Kasumi-1 (cell line): ENCODE data around the gene GRIN2A.

ENCODE experiments used
- DNase-seq, 2 experiments: peaks; one replicate each; lab custom pipeline; 2025; lab: John Stamatoyannopoulos, UW

Gene GRIN2A

DNA sequence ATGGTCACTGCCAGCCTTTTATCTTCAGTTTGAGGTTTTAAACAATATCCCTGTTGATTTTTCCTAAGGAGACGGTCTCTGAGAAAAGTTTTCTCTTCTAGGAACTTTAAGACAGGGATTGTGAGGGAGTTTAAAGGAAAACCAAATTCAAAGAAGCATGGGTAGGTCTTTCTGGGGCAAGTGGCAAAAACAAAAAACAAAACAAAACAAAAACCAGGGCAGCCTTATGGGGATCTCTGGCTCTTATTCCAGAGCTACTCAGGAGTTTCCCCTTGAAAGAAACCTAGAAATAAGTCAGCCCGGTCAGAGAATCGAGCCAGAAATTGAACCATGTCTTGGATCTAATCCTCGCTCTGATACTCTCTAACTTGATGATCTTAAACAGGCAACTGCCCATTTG lies 424.5 kb downstream of the GRIN2A start:
- no peak for DNase-seq

DNA sequence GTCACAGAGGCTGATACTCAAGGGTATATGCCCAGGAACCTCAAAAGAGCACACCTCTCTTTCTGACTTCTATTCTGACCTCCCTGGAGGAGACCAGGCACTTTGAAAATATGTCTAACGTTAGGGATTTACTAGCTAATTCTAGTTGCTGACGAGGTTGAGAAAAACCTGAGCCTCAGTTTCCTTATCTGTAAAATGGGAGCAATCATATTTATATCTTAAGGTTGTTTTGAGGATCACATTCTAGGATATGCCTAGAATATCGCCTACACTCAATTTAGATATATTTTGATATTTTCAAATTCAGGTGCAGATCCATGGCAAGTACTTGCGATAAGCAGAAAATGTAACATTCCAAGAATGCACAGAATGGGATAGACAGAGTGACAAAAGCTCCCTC lies 425.8 kb downstream of the GRIN2A start:
- no peak for DNase-seq

DNA sequence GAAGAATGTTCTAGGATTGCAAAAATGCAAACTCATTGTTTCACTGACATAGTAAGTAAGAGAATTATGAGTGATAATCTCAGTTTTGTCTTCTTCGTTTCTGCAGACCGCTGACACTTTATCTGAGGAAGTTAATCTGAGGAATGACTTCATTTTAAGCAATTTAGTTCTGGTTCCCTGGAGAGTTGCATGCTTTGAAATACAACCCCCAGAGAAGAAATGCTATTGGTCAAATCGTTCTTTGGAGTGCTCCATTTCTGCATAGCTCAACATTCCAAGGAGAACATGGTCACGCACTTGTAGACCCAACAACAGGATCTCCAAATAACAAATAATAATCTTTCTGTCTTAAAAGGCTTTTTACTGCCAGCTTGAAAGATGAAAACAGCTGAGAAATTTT lies 427.1 kb downstream of the GRIN2A start:
- no peak for DNase-seq

DNA sequence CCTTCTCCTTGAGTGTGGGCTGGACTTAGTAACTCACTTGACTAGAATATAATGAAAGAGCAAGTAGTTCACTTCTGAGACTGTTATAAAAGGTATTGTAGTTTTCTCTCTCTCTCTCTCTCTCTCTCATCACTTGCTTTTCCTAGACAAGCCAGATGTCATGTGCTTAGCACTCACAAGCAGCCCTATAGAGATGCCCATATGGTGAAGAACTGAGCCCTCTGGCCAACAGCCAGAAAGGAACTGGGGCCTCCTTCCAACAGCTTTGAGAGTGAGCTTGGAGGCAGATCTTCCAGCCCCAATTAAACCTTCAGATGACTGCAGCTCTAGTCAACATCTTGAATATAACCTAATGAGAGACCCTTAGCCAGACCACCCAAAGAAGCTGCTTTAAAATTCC lies 440.5 kb downstream of the GRIN2A start:
- DNase-seq = no peak

DNA sequence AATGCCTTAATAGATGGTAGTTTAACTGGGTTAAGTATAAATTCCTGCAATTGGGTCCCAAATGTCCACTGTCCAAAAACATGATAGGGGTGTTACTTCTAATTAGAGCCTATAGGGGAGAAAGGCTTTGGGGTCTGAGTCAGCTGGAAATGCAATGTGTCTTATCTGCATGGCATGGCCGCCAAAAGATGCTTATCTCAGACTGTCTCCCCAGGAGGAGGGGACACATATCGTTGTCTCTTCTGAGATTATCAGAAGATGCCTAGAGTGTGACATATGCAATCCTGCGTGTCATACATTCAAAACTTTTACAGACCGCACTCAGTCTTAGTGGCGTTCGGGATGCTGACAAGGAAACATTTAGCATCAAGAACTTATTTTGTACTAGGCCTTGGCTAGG lies 442.9 kb downstream of the GRIN2A start:
- DNase-seq = no peak

DNA sequence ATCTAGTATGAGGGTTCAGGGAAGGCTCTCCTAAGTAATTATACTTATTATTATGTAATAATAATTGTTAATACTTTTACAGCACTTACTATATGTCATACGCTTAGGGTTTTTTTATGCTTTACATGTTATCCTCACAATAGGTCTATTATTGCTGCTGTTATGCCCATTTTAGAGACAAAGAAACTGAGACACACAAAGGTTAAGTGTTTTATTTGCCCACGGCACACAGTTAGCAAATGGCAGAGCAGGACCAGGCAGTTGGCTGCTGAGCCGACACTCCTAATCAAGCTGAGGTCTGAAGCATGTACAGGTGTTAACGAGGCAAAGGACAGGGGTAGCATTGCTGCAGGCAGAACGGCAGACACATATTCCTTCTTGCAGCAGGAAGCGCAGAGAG lies 443.5 kb downstream of the GRIN2A start:
- no peak for DNase-seq

DNA sequence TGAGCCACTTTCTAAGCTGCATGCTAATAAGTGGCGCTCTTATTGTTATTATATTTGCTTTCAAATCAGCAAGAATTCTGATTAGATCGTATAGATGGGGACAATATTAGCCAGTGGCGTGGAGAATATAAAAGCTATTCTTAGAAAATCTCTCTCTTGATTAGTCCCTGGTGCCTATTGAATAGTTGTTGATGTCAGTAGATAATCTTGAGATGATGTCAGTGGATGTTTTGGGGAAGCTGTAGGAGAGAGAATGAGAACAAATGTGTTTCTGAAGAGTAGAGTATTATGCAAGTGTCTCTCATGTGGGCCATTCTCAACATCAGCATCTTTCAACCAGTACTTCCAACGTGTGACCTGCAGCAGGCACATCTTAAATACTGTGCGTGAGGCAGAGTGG lies 445.7 kb downstream of the GRIN2A start:
- no peak for DNase-seq

DNA sequence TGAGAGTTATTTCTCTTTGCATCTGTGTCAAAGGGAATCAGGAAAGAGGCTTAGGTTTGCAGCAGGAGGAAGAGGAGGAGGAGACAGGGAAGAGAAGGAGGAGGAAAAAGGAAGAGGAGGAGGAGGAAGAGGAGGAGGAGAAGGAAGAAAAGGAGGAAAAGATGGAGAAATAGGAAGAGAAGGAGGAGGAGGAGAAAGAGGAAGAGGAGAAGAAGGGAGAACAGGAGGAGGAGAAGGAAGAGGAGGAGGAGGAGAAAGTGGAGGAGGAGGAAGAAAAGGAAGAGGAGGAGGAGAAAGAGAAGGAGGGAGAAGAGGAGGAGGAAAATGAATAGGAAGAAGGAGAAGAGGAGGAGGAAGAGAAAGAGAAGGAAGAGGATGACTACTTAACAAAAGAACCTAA lies 459.1 kb downstream of the GRIN2A start:
- no peak for DNase-seq

DNA sequence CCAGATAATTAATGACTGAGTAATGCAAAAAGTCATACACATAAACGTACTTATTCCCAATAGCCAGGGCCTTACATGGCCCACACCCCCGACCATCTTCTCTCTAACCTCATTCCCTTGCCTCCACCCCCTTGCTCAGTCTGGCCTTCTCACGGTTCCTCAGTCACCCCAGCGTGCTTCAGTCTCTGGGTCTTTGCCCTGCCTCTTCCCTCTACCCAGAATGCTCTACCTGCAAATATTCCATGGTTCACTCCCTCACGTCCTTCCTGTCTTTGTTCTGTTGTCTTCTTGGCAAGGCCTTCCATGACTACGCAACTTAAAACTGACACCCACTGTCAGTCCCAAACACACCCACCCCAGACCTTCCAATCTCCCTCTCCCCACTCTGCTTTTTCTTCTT lies 468.3 kb downstream of the GRIN2A start:
- DNase-seq = no peak

DNA sequence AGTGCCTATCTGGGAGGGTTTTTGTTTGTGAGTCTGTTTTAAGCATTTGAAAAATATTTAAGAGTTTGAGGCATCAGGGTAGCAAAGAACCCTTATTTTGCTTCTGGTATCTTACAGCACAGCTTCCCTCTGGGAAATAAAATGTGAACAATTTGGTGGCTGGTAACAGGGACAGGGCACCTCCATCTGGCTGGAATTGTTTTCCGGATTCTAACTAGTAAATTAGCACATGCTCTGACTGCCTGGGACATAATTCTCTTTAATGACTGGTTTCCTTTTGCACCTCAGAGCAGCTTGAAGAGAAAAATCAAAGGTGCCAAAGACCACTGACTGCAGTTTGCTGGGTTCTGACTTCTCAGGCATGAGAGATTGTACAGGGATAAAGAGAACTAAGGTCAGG lies 469.1 kb downstream of the GRIN2A start:
- DNase-seq = no peak

DNA sequence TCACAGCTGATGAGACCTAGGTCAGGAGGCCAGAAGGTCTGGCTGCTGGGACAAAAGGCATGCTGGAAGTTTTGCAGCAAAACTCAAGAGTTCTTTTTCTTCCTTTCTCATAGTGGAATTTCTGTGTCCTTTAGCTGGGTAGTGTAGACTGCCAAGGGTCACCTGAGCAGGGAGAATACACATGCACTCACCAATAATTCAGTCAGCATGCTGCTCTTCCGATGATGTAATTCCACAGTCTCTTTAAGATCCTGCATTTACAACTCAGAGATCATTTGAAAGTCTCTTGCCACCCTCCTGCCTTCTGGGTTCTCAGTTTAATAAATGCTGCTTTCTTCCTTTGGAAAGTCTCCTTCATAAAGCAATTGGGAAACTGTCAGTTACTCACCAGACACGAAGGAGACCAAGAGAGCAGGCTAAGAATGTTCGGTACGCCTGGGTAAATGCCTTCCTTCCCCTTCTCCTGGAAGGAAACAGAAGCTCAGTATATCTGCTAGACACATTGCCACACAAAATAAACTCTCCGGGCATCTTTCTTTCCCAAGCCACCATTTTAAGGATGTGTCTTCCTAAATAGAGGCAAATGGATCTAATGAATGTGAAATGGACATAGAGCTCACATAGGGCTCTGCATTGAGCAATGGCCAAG lies 473.1 kb downstream of the GRIN2A start:
- DNase-seq = no peak

DNA sequence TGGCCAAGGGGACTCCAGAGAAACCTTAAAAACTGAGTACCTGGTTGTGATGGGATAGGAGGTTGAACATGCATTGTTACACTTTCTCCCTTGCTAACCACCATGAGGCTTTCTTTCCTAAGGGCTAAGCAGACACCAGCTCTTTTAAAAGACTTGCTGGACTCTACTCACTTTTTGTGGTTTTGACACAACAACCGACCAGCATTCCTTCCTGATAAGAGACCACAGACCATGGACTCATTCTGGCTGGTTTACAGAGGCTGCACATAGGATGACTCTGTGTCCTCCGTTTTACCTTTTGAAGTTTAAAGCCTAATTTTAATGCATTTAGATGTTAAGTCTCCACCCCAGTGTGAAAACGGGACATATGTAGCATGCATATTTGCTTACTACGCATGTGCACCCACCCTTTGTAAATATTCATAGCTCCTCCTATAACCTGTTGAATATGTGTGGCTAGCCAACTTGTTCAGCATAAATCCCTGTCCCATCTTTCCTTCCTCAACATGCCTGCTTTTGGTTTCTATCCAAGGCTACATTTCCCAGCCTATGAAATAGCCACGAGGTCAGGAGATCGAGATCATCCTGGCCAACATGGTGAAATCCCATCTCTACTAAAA lies 475.9 kb downstream of the GRIN2A start:
- DNase-seq = no peak

DNA sequence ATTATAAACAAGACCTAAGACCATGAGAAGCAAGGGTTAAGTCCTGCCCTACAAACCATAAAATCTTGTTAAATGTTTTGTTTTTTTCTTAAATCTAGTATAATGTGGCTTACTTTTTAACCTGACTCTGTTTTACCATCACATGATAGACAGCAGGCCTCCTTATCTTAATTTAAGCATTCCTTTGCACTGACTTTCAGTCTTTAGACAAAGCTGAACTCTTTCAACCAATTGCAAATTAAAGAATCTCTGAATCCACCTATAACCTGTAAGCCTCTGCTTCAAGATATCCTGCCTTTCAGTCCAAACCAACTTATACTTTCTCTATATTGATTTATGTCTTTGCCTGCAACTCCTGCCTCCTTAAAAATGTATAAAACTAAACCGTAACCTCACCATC lies 478.5 kb downstream of the GRIN2A start:
- DNase-seq = no peak
